Trophoblast cell (in vitro differentiated cells and primary cell): ENCODE data around the gene COL13A1.

Experiments used
- DNase-seq, 2 donors: peaks; one replicate each; pipeline ENCODE4 v3.0.0-alpha.2; 2016
- H2AFZ ChIP-seq: 2 replicates; pipeline ENCODE4 v1.6.1; 2013; ENCODE audit warnings: low read length, moderate library complexity, mild to moderate bottlenecking; ENCODE audit not compliant: insufficient read depth, poor library complexity
- H2AK5ac ChIP-seq: 2 replicates; pipeline ENCODE4 v1.6.1; 2013; ENCODE audit warnings: mild to moderate bottlenecking, low read length
- H2BK120ac ChIP-seq: 2 replicates; pipeline ENCODE4 v1.6.1; 2013; ENCODE audit warnings: low read length, mild to moderate bottlenecking, moderate library complexity; ENCODE audit not compliant: insufficient read depth, poor library complexity
- H2BK12ac ChIP-seq: 2 replicates; pipeline ENCODE4 v1.6.1; 2013; ENCODE audit warnings: mild to moderate bottlenecking, low read length, moderate library complexity
- H2BK5ac ChIP-seq: 2 replicates; pipeline ENCODE4 v1.6.1; 2013; ENCODE audit warnings: low read length, low read depth, moderate library complexity, mild to moderate bottlenecking; ENCODE audit not compliant: poor library complexity
- H3K14ac ChIP-seq: 2 replicates; pipeline ENCODE4 v1.6.1; 2013; ENCODE audit warnings: mild to moderate bottlenecking, low read length
- H3K18ac ChIP-seq: 2 replicates; pipeline ENCODE4 v1.6.1; 2013; ENCODE audit warnings: mild to moderate bottlenecking, low read length
- H3K23ac ChIP-seq: 2 replicates; pipeline ENCODE4 v1.6.1; 2013; ENCODE audit warnings: low read length
- H3K27ac ChIP-seq: 2 replicates; pipeline ENCODE4 v1.5.1; 2013; ENCODE audit warnings: low read depth, mild to moderate bottlenecking, inconsistent platforms, low read length, moderate library complexity
- H3K27me3 ChIP-seq: 2 replicates; pipeline ENCODE4 v1.6.1; 2013; ENCODE audit warnings: inconsistent platforms, mild to moderate bottlenecking, low read length, moderate library complexity; ENCODE audit not compliant: insufficient read depth
- H3K36me3 ChIP-seq, 2 experiments: 1 replicate in 1 of 2; 2 replicates in 1 of 2; pipeline ENCODE4 v1.6.1; 2013; ENCODE audit warnings: low read length in 2 of 2, mild to moderate bottlenecking in 2 of 2, moderate library complexity in 1 of 2; ENCODE audit not compliant: insufficient read depth in 2 of 2, control insufficient read depth in 1 of 2
- H3K4ac ChIP-seq: 2 replicates; pipeline ENCODE4 v1.6.1; 2013; ENCODE audit warnings: low read depth, mild to moderate bottlenecking, low read length, moderate library complexity
- H3K4me1 ChIP-seq, 2 experiments: 1 replicate in 1 of 2; 2 replicates in 1 of 2; pipeline ENCODE4 v1.6.1; 2013; ENCODE audit warnings: low read length in 2 of 2, mild to moderate bottlenecking in 2 of 2, moderate library complexity in 1 of 2; ENCODE audit not compliant: insufficient read depth in 2 of 2, control insufficient read depth in 1 of 2
- H3K4me2 ChIP-seq: 2 replicates; pipeline ENCODE4 v1.6.1; 2013; ENCODE audit warnings: inconsistent platforms, mild to moderate bottlenecking, low read length, moderate library complexity
- H3K4me3 ChIP-seq: 2 replicates; pipeline ENCODE4 v1.5.1; 2013; ENCODE audit warnings: mild to moderate bottlenecking, low read depth, low read length, inconsistent platforms
- H3K79me1 ChIP-seq: one replicate; pipeline ENCODE4 v1.6.1; 2013; ENCODE audit warnings: low read length
- H3K79me2 ChIP-seq: 2 replicates; pipeline ENCODE4 v1.6.1; 2013; ENCODE audit warnings: low read length, mild to moderate bottlenecking; ENCODE audit not compliant: control insufficient read depth, insufficient read depth, poor library complexity
- H3K9ac ChIP-seq: 2 replicates; pipeline ENCODE4 v1.6.1; 2013; ENCODE audit warnings: mild to moderate bottlenecking, low read length
- H3K9me3 ChIP-seq: 2 replicates; pipeline ENCODE4 v1.6.1; 2013; ENCODE audit warnings: low read depth, mild to moderate bottlenecking, control low read depth, inconsistent platforms, low read length; ENCODE audit not compliant: insufficient read depth
- H4K12ac ChIP-seq: 2 replicates; pipeline ENCODE4 v1.6.1; 2013; ENCODE audit warnings: low read depth, mild to moderate bottlenecking, low read length, moderate library complexity
- H4K8ac ChIP-seq: 2 replicates; pipeline ENCODE4 v1.6.1; 2013; ENCODE audit warnings: low read depth, mild to moderate bottlenecking, low read length, moderate library complexity
- H4K91ac ChIP-seq: one replicate; pipeline ENCODE4 v1.6.1; 2013; ENCODE audit warnings: low read depth, mild to moderate bottlenecking, low read length, moderate library complexity
- WGBS: extraction: QIAGEN DNeasy Blood & Tissue Kit; methylation state at CpG from one replicate; pipeline ENCODE4 v1.1.7; 2013; ENCODE audit warnings: missing lambda C conversion rate; ENCODE audit not compliant: insufficient read length, insufficient coverage; ENCODE audit errors: extremely low coverage; 5-methylcytosine and 5-hydroxymethylcytosine counted together

The COL13A1 gene

DNA sequence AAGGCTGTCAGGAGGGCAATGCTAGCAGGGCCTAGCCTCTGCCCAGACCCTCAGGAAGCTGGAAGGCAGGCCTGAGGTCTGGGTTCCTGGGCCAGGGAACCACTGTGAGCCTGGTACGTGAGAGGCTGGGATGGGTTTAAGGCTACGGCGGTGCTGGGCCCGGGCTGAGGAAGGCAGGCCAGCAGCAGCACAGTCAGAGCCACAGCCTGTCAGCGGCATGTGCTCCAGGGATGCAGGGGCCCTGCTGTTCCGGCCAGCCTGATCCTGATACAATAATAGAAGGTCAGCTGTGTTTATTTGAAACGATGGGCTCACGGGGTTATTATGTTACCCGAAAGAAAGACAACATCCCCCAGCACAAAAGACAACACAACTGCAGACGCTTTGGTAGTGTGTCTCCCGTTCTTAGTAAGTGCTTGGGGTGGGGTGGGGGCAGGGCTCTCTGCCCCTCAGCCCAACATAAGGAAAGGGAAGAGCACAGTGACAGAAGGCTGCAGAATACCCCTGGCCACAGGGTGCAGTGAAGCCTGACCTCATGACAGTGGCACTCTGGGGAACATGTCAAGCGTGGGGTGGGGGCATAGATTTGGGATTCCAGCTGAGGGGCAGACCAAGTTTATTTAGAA lies 95.0 kb downstream of the COL13A1 start:
- no peak overlapping the region for H4K91ac ChIP-seq
- no peak overlapping the region for H2BK5ac ChIP-seq
- H4K12ac ChIP-seq: no peak overlapping the region
- H2AFZ ChIP-seq: no peak overlapping the region
- no peak overlapping the region for H3K27ac ChIP-seq
- H3K14ac ChIP-seq: no peak overlapping the region
- H3K9me3 ChIP-seq: peaks cover 3% of the 10 kb centered on the region
- no peak overlapping the region for H4K8ac ChIP-seq
- H3K4me3 ChIP-seq: no peak overlapping the region
- H3K4me2 ChIP-seq: no peak overlapping the region
- peaks cover 0 to 3% of the 10 kb centered on the region in 2 experiments for H3K4me1 ChIP-seq
- no peaks in the 10 kb centered on the region for H3K79me1 ChIP-seq
- H2AK5ac ChIP-seq: no peak overlapping the region
- no peak overlapping the region for H3K4ac ChIP-seq
- no CpG with 5 or more reads among the region's 12 CpGs for WGBS
- no peak overlapping the region for H3K18ac ChIP-seq
- H3K79me2 ChIP-seq: no peaks in the 10 kb centered on the region
- no peaks in the 10 kb centered on the region for H3K27me3 ChIP-seq
- no peak overlapping the region for H3K23ac ChIP-seq
- H3K36me3 ChIP-seq: no peaks in the 10 kb centered on the region
- DNase-seq: no peak
- H2BK120ac ChIP-seq: no peak overlapping the region
- no peak overlapping the region for H3K9ac ChIP-seq
- H2BK12ac ChIP-seq: no peak overlapping the region

DNA sequence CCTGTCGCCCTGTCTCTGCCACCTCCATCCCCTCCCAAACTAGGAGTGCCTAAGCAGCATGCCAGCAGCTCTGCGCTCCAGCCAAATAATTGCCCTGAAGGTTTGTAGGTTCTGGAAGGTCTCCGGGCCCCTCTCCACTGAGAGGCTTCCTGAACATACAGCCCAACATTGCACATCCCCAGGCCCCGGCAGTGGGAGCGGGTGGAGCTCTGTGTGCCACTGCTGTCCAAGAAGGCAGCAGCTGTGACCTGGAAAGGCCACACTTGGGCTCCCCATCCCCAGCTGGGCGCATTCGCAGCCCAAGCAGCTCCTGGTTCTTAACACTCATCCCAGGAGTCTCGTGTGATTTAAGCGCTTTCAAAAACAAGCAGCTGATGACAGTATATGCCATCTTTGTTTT lies 95.7 kb downstream of the COL13A1 start:
- H2AFZ ChIP-seq: no peak overlapping the region
- H3K27me3 ChIP-seq: no peaks in the 10 kb centered on the region
- no peak overlapping the region for H2AK5ac ChIP-seq
- H3K4ac ChIP-seq: no peak overlapping the region
- no peak overlapping the region for H2BK120ac ChIP-seq
- H3K23ac ChIP-seq: no peak overlapping the region
- H2BK5ac ChIP-seq: no peak overlapping the region
- H4K8ac ChIP-seq: no peak overlapping the region
- no peak overlapping the region for H4K12ac ChIP-seq
- H4K91ac ChIP-seq: no peak overlapping the region
- no peaks in the 10 kb centered on the region for H3K79me1 ChIP-seq
- H3K18ac ChIP-seq: no peak overlapping the region
- peaks cover 0 to 3% of the 10 kb centered on the region in 2 experiments for H3K4me1 ChIP-seq
- no peak overlapping the region for H3K9ac ChIP-seq
- DNase-seq: no peak
- H3K9me3 ChIP-seq: peaks cover 3% of the 10 kb centered on the region
- H3K36me3 ChIP-seq: no peaks in the 10 kb centered on the region
- H3K4me3 ChIP-seq: no peak overlapping the region
- H3K14ac ChIP-seq: no peak overlapping the region
- no peak overlapping the region for H2BK12ac ChIP-seq
- H3K27ac ChIP-seq: no peak overlapping the region
- no CpG with 5 or more reads among the region's 9 CpGs for WGBS
- H3K79me2 ChIP-seq: no peaks in the 10 kb centered on the region
- H3K4me2 ChIP-seq: no peak overlapping the region

DNA sequence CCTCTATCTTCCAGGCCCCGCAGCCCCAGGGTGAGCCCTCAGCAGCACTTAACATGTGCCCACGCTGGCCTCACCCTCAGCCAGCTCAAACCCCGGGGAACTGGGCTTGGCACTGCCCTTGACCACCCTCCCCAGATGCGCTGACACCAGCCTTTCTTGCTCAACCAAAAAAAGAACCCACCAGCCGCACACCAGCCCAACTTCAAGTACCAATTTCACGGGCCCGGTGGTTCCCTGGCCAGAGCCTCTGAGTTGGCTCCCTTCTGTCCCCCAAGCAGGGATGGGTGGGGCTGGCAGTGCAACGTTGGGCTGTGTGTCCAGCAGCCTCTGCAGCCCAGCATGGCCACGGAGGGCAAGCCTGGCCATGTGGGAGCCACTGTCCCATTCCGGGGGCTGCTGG lies 96.3 kb downstream of the COL13A1 start:
- Histone ChIP-seq H3K27me3 (no peaks in the 10 kb centered on the region), H3K4me3 (no peak overlapping the region), H3K18ac (no peak overlapping the region), H3K79me2 (no peaks in the 10 kb centered on the region), H3K4ac (no peak overlapping the region), H3K9me3 (peaks cover 3% of the 10 kb centered on the region), H4K12ac (no peak overlapping the region), H2AK5ac (no peak overlapping the region), H3K14ac (no peak overlapping the region), H3K4me1 (peaks cover 0 to 3% of the 10 kb centered on the region in 2 experiments), H2BK5ac (no peak overlapping the region), H2BK12ac (no peak overlapping the region), H3K4me2 (no peak overlapping the region), H2AFZ (no peak overlapping the region), H4K8ac (no peak overlapping the region), H3K79me1 (no peaks in the 10 kb centered on the region), H2BK120ac (no peak overlapping the region), H3K23ac (no peak overlapping the region), H3K9ac (no peak overlapping the region), H3K36me3 (no peaks in the 10 kb centered on the region), H4K91ac (no peak overlapping the region), H3K27ac (no peak overlapping the region)
- no peak for DNase-seq
- WGBS: no CpG with 5 or more reads among the region's 10 CpGs

DNA sequence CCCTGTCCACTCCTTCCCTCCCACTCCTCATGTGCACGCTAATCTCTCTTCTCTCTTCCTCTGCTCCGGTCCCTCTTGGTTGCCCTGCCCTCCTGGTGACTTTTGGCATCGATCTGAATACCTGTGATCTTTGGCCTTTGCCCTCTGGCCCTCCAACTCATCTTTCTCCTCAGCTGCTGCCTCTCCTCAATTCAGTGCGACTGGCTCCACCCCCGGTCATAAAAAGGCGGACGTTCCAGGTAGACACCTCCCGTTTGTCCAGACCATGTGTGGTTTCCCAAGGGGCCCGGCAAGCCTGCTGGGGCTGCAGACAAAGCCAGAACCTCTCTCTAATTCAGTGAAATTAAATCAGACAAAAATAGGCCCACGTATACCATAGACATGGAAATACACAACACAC lies 96.8 kb downstream of the COL13A1 start:
- H2BK12ac ChIP-seq: no peak overlapping the region
- H3K23ac ChIP-seq: no peak overlapping the region
- no peak overlapping the region for H4K8ac ChIP-seq
- H3K18ac ChIP-seq: no peak overlapping the region
- no peaks in the 10 kb centered on the region for H3K36me3 ChIP-seq
- no peak overlapping the region for H4K12ac ChIP-seq
- H3K4me1 ChIP-seq: peaks cover 0 to 3% of the 10 kb centered on the region in 2 experiments
- no peaks in the 10 kb centered on the region for H3K27me3 ChIP-seq
- H3K79me1 ChIP-seq: no peaks in the 10 kb centered on the region
- H3K27ac ChIP-seq: no peak overlapping the region
- H3K4me2 ChIP-seq: no peak overlapping the region
- no peak overlapping the region for H2BK5ac ChIP-seq
- no CpG with 5 or more reads among the region's 10 CpGs for WGBS
- no peak overlapping the region for H2AFZ ChIP-seq
- no peak overlapping the region for H3K4me3 ChIP-seq
- no peak overlapping the region for H3K4ac ChIP-seq
- DNase-seq: no peak
- no peak overlapping the region for H4K91ac ChIP-seq
- H3K9me3 ChIP-seq: peaks cover 3% of the 10 kb centered on the region
- no peak overlapping the region for H3K9ac ChIP-seq
- no peak overlapping the region for H3K14ac ChIP-seq
- H2AK5ac ChIP-seq: no peak overlapping the region
- no peak overlapping the region for H2BK120ac ChIP-seq
- no peaks in the 10 kb centered on the region for H3K79me2 ChIP-seq
